Right lobe of liver (tissue), 6 donors: Measurements from ENCODE around the gene GNMT. TPM values are rescaled to one million over a fixed set of nuclear protein-coding genes. Genes with fewer than 3 reads are reported as not detected.
A peak's percentile ranks its signal among the peaks of the same experiment; 100 is the strongest.

Source experiments
- ATAC-seq, 4 donors: fragments of 200-7000 bp; cut with Tn5 transposase; one replicate each; pipeline ENCODE4 v1.9.1; 2020; ENCODE audit warnings: mild to moderate bottlenecking in 4 of 4, moderate library complexity in 4 of 4
- DNase-seq, 3 donors: peaks; one replicate each; pipeline ENCODE4 v3.0.0-alpha.2; 2020
- H3K27ac ChIP-seq, 3 donors: fragments of 200-600 bp; one replicate each; pipeline ENCODE4 v1.8.0; 2022
- H3K27me3 ChIP-seq, 2 donors: fragments of 200-600 bp; one replicate each; pipeline ENCODE4 v1.8.0; 2022
- H3K36me3 ChIP-seq, 4 donors: fragments of 200-600 bp; sonication (generic) in 1 of 4; one replicate each; pipeline versions ENCODE4 v1.5.1 to v1.8.0; 2017 to 2022; ENCODE audit warnings: control low read depth in 1 of 4
- H3K4me1 ChIP-seq, 4 donors: fragments of 200-600 bp; sonication (generic) in 1 of 4; one replicate each; pipeline versions ENCODE4 v1.5.1 to v1.8.0; 2017 to 2022; ENCODE audit warnings: control low read depth in 1 of 4
- H3K4me3 ChIP-seq, 3 donors: fragments of 200-600 bp; one replicate each; pipeline ENCODE4 v1.8.0; 2022
- H3K9me3 ChIP-seq, 4 donors: fragments of 200-600 bp; sonication (generic) in 1 of 4; one replicate each; pipeline versions ENCODE4 v1.5.1 to v1.8.0; 2017 to 2022; ENCODE audit warnings: control low read depth in 1 of 4
- POLR2A ChIP-seq: fragments of 450-650 bp; IDR thresholded peaks from one replicate; pipeline ENCODE4 v1.6.1; 2017; ENCODE audit warnings: antibody characterized with exemption, mild to moderate bottlenecking
- WGBS: methylation state at CpG from one replicate; pipeline ENCODE4 v1.1.6; 2018; ENCODE audit warnings: low coverage, low lambda C conversion rate; ENCODE audit not compliant: insufficient coverage; ENCODE audit errors: missing lambda C conversion rate; 5-methylcytosine and 5-hydroxymethylcytosine counted together
- intact Hi-C, 2 donors: fragments of 100-400 bp; cut with DNase I; formaldehyde crosslinking; loops; one replicate each; pipeline versions ENCODE4 v1.11.2 to v1.14.1; 2022
- total RNA-seq, 6 experiments: library from RNA; depleted of rRNA in 2 of 6; stranded (reverse); fragments of >200 nt in 2 of 6; fragmentation: NEBNext Ultra II Directional in 3 of 6; extraction: Animal tissue kit (Norgen Biotek cat#: 25700) in 3 of 6; gene quantifications; one replicate each; pipeline versions ENCODE4 v1.1.0 to v1.2.4, GENCODE V29; 2016 to 2023
- TF ChIP-seq, protein P1 (sequence below), 4 donors: fragments of 200-600 bp in 3 of 4; fragments of 450-650 bp in 1 of 4; IDR thresholded peaks; one replicate each; pipeline versions ENCODE4 v1.5.1 to v1.8.0; 2016 to 2022; ENCODE audit warnings: antibody characterized with exemption in 4 of 4, mild to moderate bottlenecking in 2 of 4
- donor health status: DM: no; HTN: yes; CAD: no.
- donor health status: DM: no; HTN: no; CAD: no.
- donor health status: DM: no; HTN: no; CAD: no.
- donor health status: DM: no; HTN: yes; CAD: no.
- donor health status: DM: no; HTN: yes; CAD: no.

The GNMT gene
- total RNA-seq, 6 experiments from 2014 or later: 13.7 to 470 (median 107) TPM

GRCh38 chr6:42961020-42961470 is 491 bp downstream of the GNMT start:
- ATAC-seq (peak; percentile 38 to 69 (median 58)), DNase-seq (peak in 1 of 3 donors; percentile 34)
- H3K4me1 ChIP-seq: peaks cover 0 to 8% (median 3%) of the 10 kb centered on the region in 4 donors
- H3K27me3 ChIP-seq: no peaks in the 10 kb centered on the region
- intact Hi-C loops: no loop called here
- H3K4me3 ChIP-seq: peak overlapping the region; percentile 51 to 93 (median 86)
- peak overlapping the region in 2 of 3 donors; percentile 78 to 93 for H3K27ac ChIP-seq
- no peaks in the 10 kb centered on the region for H3K9me3 ChIP-seq
- WGBS: 8% methylated on average over 12 of the region's 15 CpGs
- peaks cover 0 to 36% (median 14%) of the 10 kb centered on the region in 4 donors for H3K36me3 ChIP-seq
- TF ChIP-seq, protein P1, sequence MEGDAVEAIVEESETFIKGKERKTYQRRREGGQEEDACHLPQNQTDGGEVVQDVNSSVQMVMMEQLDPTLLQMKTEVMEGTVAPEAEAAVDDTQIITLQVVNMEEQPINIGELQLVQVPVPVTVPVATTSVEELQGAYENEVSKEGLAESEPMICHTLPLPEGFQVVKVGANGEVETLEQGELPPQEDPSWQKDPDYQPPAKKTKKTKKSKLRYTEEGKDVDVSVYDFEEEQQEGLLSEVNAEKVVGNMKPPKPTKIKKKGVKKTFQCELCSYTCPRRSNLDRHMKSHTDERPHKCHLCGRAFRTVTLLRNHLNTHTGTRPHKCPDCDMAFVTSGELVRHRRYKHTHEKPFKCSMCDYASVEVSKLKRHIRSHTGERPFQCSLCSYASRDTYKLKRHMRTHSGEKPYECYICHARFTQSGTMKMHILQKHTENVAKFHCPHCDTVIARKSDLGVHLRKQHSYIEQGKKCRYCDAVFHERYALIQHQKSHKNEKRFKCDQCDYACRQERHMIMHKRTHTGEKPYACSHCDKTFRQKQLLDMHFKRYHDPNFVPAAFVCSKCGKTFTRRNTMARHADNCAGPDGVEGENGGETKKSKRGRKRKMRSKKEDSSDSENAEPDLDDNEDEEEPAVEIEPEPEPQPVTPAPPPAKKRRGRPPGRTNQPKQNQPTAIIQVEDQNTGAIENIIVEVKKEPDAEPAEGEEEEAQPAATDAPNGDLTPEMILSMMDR (IDR thresholded peaks at IDR 0.05): no peak
- no peak for TF ChIP-seq POLR2A

DNA sequence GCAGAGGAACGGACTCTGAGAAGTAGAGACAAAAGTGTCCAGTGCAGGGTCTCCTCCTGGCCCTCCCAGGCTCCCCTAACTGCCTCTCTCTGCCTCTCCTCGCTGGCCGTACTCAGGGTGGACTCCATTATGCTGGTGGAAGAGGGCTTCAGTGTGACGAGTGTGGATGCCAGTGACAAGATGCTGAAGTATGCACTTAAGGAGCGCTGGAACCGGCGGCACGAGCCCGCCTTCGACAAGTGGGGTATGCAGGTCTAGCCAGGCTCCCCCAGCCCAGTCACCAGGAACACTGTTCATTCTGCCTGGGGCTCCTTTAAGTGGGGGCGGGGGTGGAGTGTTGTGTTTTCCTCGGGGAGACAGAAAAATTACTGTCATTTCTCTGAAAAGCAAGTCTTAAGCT is 1.5 kb downstream of the GNMT start:
- intact Hi-C loops: no loop called here
- Histone ChIP-seq H3K27me3 (no peaks in the 10 kb centered on the region), H3K36me3 (peaks cover 0 to 42% (median 18%) of the 10 kb centered on the region in 4 donors), H3K4me1 (peaks cover 0 to 8% (median 3%) of the 10 kb centered on the region in 4 donors), H3K27ac (peak overlapping the region in 1 of 3 donors; percentile 93), H3K4me3 (peak overlapping the region in 2 of 3 donors; percentile 86 to 93), H3K9me3 (no peaks in the 10 kb centered on the region)
- no peak for TF ChIP-seq POLR2A
- TF ChIP-seq, protein P1 (IDR thresholded peaks at IDR 0.05): no peak
- WGBS: 100% methylated on average over 2 of the region's 12 CpGs
- ATAC-seq (no peak), DNase-seq (no peak)

DNA sequence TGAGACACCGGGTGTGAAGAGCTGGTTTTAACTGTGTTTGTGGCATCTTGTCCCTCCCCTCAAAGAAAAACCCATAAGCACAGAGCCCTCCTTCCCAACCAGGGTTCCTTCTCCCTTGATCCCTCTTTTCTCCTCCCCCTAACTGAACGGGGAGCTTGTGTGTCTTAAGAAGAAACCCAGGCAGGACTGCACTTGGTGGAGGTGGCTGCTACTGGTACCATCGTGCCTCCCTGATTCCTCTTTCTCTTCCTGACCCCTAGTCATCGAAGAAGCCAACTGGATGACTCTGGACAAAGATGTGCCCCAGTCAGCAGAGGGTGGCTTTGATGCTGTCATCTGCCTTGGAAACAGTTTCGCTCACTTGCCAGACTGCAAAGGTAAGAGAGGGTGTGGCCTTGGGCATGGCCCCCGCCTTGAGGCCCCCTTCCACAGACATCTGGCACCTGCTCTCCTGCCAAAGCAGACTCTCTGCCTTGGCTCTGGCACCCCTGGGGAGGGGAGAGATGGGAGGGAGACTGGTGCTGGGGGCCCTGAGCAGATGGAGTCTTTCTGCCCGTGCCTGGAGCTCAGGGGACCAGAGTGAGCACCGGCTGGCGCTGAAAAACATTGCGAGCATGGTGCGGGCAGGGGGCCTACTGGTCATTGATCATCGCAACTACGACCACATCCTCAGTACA is 2.1 kb downstream of the GNMT start:
- no peak for ATAC-seq
- Histone ChIP-seq H3K4me1 (peaks cover 0 to 8% (median 3%) of the 10 kb centered on the region in 4 donors), H3K27ac (no peak overlapping the region), H3K27me3 (no peaks in the 10 kb centered on the region), H3K9me3 (no peaks in the 10 kb centered on the region), H3K4me3 (peak overlapping the region in 1 of 3 donors; percentile 93), H3K36me3 (peaks cover 0 to 42% (median 19%) of the 10 kb centered on the region in 4 donors)
- no peak for TF ChIP-seq POLR2A
- TF ChIP-seq, protein P1 (IDR thresholded peaks at IDR 0.05): no peak
- no peak for DNase-seq
- 75% methylated on average over 3 of the region's 13 CpGs for WGBS
- intact Hi-C loops: no loop called here

DNA sequence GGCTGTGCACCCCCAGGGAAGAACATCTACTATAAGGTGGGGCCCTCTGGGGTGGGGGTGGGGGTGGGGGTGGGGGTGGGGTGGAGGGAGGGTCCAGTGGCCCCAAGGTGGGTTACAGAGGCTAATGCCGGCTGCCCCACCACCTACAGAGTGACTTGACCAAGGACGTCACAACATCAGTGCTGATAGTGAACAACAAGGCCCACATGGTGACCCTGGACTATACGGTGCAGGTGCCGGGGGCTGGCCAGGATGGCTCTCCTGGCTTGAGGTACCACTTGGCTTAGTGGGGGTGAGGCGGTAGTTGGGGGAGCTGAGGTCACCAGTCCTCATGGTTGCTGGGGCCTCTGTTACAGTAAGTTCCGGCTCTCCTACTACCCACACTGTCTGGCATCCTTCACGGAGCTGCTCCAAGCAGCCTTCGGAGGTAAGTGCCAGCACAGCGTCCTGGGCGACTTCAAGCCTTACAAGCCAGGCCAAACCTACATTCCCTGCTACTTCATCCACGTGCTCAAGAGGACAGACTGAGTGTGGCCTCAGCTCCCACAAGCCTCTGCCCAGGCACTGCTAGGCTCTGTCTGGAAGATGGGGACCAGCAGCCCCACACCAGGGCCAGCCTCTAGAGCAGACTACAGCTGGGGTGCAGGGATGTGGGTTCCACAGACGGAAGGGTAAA is 2.8 kb downstream of the GNMT start:
- H3K27me3 ChIP-seq: no peaks in the 10 kb centered on the region
- H3K4me3 ChIP-seq: no peak overlapping the region
- H3K36me3 ChIP-seq: peaks cover 0 to 42% (median 19%) of the 10 kb centered on the region in 4 donors
- peaks cover 0 to 8% (median 3%) of the 10 kb centered on the region in 4 donors for H3K4me1 ChIP-seq
- WGBS: no CpG with 5 or more reads among the region's 12 CpGs
- TF ChIP-seq POLR2A: no peak
- TF ChIP-seq, protein P1 (IDR thresholded peaks at IDR 0.05): no peak
- no peak for DNase-seq
- ATAC-seq: no peak
- no peak overlapping the region for H3K27ac ChIP-seq
- intact Hi-C loops: no loop called here
- H3K9me3 ChIP-seq: no peaks in the 10 kb centered on the region
